Activated naive CD4-positive, alpha-beta T cell treated with anti-CD3 and anti-CD28 coated beads for 36 hours (primary cell): Measurements from ENCODE around the gene NCBP1. TPM values are rescaled to one million over a fixed set of nuclear protein-coding genes. Genes with fewer than 3 reads are reported as not detected.

ENCODE experiments used
- total RNA-seq, 2 experiments: library from RNA; stranded (reverse); gene quantifications; one replicate each; pipeline ENCODE4 v1.2.3, GENCODE V29; 2021

NCBP1 gene
- total RNA-seq, 2 experiments from 2014 or later = 32.4 to 33.9 TPM

Other genes starting within 250 kb of the NCBP1 start
- gene TDRD7, start 221.7 kb upstream of the NCBP1 start, total RNA-seq = 1 to 10 TPM; 6.9 to 7.4 TPM
- gene TMOD1, start 132.2 kb upstream of the NCBP1 start, total RNA-seq = 1 to 10 TPM; 1.2 to 1.4 TPM
- 10 to 100 TPM; 11.1 to 12.4 TPM for gene TSTD2, start 453 bp upstream of the NCBP1 start, total RNA-seq
- 1 to 10 TPM; 5.8 to 6.0 TPM for gene XPA, start 63.5 kb downstream of the NCBP1 start, total RNA-seq
- under 1 TPM; 0.10 TPM for gene FOXE1, start 219.4 kb downstream of the NCBP1 start, total RNA-seq